CD4-positive, alpha-beta T cell treated with Interleukin-17A for 1 hour (primary cell): ENCODE results near the gene MACIR.
A peak's percentile ranks its signal among the peaks of the same experiment; 100 is the strongest.
"Not testable (repeated sequence)": the region's sequence is repeated elsewhere in the genome, so short reads cannot be mapped to it uniquely, and the experiment has no call there.

Experiments
- DNase-seq: peaks from one replicate; pipeline ENCODE4 v3.0.0-alpha.2; 2020

Gene MACIR, protein sequence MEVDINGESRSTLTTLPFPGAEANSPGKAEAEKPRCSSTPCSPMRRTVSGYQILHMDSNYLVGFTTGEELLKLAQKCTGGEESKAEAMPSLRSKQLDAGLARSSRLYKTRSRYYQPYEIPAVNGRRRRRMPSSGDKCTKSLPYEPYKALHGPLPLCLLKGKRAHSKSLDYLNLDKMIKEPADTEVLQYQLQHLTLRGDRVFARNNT

GRCh38 chr5:103258368-103258956, at the start of gene MACIR:
MACIR (plus strand) TSS chr5:103258763; CDS start chr5:103275920, 17,157 bp downstream.
- peak; percentile 95 for DNase-seq

GRCh38 chr5:103209065-103209464, 49.5 kb upstream of the MACIR start:
- DNase-seq = no peak

DNA sequence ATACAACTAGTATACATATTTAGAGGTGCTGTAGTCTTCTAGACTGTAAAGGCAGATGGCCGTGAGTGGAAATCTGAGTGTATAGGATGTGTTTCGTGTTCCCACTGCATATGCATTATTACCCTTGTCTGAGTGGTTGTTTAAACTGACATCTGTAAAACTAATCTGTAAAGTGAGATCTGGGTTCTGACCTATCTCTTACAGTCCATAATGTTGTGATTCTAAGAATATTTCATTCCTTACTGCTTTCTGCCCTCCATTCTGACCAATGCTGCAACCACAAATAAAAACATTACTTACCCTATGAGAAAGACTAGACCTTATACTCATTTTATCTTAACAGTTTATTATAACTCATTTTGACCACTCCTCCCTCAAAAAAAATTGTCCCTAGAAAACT, 47.6 kb upstream of the MACIR start:
- no peak for DNase-seq

GRCh38 chr5:103211576-103212561, 46.7 kb upstream of the MACIR start:
- DNase-seq = peak; percentile 30

DNA sequence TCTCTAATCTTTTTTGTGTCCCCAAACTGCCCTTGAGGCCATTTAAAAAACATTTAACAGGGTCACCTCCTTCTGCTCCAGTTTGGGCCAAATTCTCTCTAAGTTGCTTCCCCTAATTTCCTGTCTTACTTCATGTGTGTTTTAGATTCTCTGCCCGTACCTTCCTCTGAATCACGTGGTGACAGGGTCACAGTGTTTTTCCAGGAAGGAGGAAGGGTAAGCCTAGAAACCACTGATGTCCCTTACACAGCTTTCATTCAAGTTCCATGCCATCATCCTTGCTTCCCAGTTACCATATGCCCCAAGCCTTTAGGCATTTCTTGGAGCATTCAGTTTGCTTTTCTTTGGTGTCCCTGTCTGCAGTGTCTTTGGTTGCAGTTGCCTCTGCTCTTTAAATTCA, 42.4 kb upstream of the MACIR start:
- DNase-seq = no peak

GRCh38 chr5:103216697-103217096, 41.9 kb upstream of the MACIR start:
- no peak for DNase-seq

DNA sequence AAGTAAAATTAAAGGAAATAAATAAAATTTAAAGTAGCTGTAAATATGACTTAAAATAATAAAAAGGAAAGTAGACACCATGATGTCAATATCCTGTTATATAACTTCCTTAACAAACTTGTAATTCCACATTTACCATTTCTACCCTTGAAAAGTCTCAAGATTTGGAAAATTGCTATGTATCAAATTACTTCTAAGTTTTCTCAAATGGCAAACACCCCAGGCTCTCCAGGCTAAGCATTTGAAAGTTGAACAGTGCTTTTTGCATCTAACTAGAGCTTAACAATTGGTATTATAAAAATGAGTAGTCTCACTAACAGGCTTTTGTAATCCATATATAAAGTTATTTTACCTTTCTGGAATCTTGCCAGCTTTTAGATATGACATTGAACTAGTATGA, 41.5 kb upstream of the MACIR start:
- DNase-seq = no peak

GRCh38 chr5:103218164-103218563, 40.4 kb upstream of the MACIR start:
- DNase-seq = no peak

DNA sequence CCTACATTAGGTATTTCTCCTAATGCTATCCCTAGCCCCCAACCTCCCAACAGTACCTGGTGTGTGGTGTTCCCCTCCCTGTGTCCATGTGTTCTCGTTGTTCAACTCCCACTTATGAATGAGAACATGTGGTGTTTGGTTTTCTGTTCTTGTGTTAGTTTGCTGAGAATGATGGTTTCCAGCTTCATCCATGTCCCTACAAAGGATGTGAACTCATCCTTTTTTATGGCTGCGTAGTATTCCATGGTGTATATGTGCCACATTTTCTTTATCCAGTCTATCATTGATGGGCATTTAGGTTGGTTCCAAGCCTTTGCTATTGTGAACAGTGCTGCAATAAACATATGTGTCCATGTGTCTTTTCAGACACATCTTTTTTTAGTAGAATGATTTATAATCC, 39.5 kb upstream of the MACIR start:
- DNase-seq = not testable (repeated sequence)

DNA sequence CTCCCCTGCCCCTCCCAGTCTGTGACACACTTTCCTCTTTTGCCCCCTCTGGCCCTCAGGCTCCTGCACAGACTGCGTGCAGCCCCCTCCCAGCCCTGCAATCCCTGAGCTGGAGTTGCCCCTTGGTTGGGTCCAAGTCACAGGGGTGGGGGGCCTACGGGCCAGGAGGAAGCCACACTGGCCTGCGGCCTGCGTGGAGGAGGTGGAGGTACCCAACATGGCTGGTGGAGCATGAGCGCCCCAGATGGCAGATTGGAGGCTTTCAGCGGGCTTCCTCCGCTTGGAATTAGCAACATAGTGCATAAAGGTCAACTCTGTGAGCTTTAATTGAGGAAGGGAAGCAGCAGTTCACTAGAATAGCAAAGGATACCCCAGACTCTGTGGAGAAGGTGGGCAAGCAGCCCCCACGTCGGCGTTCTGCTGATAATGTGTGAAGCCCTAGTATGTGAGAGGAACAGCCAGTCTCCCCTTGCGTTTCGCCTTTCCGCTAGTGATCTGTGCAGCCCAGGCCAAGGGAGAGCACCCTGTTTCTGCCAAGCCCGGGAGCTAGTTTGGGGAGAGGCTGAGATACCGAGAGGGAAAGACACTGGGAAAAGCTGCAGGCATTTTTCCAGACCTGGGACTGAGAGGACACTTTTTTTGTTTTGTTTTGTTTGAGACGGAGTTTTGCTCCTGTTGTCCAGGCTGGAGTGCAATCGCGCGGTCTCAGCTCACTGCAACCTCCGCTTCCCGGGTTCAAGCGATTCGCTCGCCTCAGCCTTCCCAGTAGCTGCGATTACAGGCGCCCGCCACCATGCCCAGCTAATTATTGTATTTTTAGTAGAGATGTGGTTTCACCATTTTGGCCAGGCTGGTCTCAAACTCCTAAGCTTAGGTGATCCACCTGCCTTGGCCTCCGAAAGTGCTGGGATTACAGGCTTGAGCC, 35.3 kb upstream of the MACIR start:
- DNase-seq = no peak

DNA sequence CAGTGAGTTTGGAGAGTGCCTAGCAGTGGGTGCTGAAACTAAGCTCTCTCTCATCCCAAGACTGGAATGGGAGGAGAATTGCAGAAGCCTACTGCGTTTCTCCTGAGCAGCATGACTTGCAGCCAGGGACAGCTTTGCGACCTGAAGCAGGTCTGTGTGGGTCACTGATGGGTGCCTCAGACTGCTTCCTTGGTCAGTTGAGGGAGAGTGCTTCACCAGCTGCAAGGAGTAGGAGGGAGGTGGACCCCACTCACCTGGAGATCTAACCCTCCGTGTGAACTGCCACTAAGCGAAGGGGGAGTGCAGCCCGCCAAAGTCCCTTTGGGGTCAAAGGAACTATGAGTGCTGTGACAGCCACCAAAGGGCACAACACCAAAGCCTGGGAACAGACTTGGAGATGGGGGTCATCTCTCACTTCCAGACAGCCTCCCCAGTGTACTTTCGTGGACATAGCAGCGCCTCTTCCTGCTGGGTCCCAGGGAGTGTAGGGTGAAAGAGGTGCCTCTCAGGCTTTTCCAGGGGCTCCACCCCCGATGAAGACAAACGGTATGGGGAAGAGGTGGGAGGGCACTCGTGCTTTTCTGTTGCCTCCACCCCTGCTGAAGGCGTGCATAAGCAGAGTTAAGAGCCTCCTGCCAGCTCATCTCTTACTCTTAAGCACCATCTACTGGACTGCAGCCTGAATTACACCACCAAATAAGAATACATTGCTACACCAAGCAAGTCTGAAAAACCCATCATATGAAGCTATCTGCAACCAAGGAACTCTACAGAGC, 34.3 kb upstream of the MACIR start:
- peak; percentile 56 for DNase-seq

DNA sequence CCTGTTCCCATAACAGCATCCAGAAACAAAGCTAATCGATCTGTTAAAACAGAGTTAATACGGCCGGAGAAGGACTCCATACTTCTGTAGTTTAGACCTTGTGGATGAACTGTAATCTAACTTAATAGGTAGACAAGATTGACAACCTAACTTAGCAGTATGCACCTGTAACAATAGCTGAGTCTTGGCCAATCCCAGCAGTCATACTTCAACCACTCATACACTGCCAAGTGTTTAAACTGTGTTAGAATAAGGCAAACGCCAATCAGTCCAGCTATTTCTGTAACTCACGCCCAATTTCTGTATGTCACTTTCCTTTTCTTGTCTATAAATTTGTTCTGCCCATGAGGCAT, 33.7 kb upstream of the MACIR start:
- DNase-seq = no peak

DNA sequence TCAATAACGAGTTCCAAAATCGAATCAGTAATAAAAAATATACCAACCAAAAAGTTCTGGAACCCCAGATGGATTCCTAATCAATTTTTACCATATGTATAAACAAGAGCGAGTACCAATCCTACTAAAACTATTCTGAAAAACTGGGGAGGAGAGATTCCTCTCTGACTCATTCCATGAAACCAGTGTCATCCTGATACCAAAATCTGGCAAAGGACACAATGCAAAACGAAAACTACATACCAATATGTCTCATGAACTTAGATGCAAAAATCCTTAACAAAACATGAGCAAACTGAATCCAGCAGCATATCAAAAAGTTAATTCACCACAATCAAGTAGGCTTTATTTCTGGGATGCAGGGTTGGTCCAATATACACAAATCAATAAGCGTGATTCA, 30.5 kb upstream of the MACIR start:
- no peak for DNase-seq

DNA sequence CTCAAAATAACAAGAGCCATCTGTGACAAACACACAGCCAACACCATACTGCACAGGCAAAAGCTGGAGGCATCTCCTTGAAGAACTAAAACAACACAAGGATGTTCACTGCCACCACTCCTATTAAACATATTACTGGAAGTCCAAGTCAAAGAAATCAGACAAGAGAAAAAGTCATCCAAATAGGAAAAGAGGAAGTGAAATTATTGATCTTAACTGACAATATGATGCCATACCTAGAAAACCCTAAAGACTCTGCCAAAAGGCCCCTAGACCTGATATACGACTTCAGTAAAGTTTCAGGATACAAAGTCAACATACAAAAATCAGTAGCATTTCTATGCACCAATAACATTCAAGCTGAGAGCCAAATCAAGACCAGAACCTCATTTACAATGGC, 30.0 kb upstream of the MACIR start:
- DNase-seq = no peak

DNA sequence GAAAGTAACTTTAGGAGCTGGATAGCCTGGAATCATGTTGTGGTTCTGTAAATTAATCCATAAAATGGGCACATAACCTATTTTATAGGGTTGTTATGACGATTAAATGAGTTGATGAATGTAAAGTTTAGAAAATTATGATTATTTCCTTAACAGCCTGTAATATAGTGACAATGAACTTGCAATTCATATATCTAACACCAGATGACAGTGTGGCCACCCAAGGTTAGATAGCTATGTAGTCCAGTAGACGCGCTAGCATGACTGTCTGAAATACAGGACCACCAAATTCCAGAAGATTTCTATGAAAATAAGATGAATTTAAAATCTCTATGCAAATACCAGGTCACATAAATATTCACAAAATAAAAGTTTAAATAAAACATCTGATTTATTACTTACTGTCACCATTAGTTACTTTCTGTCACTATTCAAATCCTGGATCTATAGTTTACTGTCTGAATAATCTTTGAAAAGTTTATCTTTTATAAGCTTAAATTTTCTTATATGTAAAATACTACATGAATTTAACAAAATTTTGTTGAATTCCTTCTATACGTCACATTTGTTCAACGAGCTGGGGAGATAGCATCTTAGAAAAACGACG, 26.1 kb upstream of the MACIR start:
- DNase-seq = peak; percentile 48

GRCh38 chr5:103234239-103234975, 24.2 kb upstream of the MACIR start:
- no peak for DNase-seq

DNA sequence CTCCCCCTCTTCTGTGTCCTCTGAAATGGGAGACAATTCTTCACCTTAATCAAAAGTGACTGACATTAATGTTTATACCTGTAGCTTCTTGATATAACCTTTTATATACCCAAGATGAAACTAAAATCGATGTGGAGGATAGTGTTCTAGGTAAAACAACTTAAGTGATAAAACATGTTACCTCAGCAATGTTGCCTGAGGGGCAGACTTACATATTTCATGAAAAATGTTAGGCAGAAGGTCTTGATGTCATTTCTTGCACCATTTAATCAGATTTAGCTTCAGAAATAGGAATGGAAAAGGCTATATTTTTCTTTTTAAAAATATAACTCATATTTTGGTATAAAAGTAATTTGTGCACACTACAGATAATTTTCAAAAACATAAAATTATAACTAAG, 22.7 kb upstream of the MACIR start:
- DNase-seq = no peak

GRCh38 chr5:103237778-103238177, 20.8 kb upstream of the MACIR start:
- DNase-seq = no peak

- no peak for DNase-seq
These were observed 14.9 kb upstream of the MACIR start for GRCh38 chr5:103243665-103244064.

DNA sequence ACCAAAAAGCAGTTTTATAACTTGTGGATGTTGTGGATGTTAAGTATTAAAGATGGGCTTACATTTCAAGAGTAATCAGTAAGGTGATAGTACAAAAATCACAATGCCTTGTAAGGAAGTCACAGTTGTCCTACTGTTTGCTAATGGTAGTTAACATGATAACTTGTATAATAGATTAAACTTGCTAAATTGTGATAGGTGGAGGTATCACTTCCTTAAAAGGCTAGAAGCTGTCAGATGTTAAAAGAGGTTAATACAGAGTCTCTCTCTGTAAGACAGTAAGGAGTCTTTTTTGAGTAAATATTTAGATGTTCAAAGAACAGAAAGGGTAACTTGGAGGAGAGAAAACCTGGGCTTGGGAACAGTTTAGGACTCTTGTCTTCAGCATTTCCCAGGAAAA, 14.2 kb upstream of the MACIR start:
- DNase-seq = no peak

GRCh38 chr5:103245761-103246160, 12.8 kb upstream of the MACIR start:
- peak; percentile 10 for DNase-seq
